Astrocyte (in vitro differentiated cells and primary cell): ENCODE data around the gene DCHS1.

ENCODE experiments used
- CTCF ChIP-seq: IDR thresholded peaks from 2 replicates; pipeline ENCODE4 v1.5.1; 2011; ENCODE audit warnings: low read depth, mild to moderate bottlenecking, inconsistent platforms, low read length, moderate library complexity; ENCODE audit not compliant: insufficient read depth
- EZH2 ChIP-seq: IDR thresholded peaks from 2 replicates; pipeline ENCODE4 v1.6.1; 2012; ENCODE audit warnings: mild to moderate bottlenecking, low read length, inconsistent platforms; ENCODE audit not compliant: insufficient read depth

GRCh38 chr11:6607190-6607795, 48.3 kb downstream of the DCHS1 start:
- TF ChIP-seq EZH2: no peak
- TF ChIP-seq CTCF: no peak
